ENCODE data around the gene TRIP11.

GRCh38 chr14:92004062-92004461 is 35.8 kb downstream of the TRIP11 start:
- no peak for TF ChIP-seq POLR2A (IDR thresholded peaks at IDR 0.05; ENCODE audit: low read depth, low read length)
- no peak for TF ChIP-seq TAF1 (IDR thresholded peaks at IDR 0.05; ENCODE audit: low read depth, low read length)
- no peak for TF ChIP-seq POLR2AphosphoS5 (IDR thresholded peaks at IDR 0.05; ENCODE audit: low read depth, low read length)

All from GM12891 (cell line).